DMS 273 treated with DMSO at 0.1 percent for 48 hours (cell line): Measurements from ENCODE around the gene SMTNL2.

Experiments
- DNase-seq: peaks from one replicate; lab custom pipeline; 2025; lab: John Stamatoyannopoulos, UW

Gene SMTNL2

GRCh38 chr17:4545217-4545951 lies 38.9 kb upstream of the SMTNL2 start:
- no peak for DNase-seq

DNA sequence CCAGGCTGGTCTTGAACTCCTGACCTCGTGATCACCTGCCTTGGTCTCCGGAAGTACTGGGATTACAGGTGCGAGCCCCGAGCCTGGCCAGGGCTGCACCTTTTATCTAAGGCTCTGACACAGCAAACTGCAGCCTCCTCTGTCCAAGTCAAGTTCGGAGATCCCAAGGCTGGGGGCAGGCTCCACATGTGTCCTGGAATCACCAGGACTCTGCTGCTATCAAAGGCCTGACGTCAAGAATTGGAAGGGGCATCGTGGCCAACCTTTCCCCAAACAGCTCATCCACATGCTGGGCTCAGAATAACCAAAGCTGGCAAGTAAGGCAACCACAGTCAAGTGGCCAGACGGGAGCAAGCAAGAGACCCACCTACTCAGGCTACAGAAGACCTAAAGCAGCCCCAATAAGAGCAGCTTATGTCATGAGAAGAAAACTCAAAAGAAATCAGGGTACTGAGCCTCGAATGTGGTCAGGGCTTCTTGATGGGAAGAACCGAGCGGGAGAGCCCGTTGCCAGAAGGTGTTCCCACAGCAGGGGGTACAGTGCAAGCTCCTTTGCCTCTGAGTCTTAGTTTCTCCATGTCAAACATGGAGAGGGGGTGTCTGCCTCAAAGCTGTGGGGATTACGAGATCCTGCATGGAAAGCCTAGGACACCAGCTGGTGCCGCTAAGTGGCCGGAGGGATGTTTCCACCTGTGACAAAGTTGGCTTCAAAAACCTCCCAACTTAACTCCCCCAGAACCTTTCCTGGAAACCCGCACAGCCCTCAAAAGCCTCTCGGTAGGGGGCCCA lies 37.0 kb upstream of the SMTNL2 start:
- no peak for DNase-seq

DNA sequence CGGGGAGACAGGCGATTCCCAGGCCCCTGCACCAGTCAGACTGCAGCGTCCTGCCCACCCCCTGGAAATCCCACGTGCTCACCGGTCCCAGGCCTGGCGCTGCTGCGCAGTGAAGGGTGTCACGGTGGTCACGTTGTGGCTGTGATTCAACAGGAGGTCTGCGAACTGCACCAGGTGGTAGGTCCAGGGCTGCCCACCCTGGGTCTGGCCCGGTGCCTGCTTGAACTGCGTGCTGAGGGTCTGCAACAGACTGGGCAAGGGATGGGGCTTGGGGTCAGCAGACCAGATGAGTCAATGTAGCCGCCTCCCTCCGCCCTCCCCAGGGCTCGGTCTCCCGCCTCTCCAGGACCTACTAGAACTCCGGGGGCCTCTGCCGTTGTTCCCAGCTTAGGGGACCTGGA lies 36.3 kb upstream of the SMTNL2 start:
- DNase-seq = no peak

DNA sequence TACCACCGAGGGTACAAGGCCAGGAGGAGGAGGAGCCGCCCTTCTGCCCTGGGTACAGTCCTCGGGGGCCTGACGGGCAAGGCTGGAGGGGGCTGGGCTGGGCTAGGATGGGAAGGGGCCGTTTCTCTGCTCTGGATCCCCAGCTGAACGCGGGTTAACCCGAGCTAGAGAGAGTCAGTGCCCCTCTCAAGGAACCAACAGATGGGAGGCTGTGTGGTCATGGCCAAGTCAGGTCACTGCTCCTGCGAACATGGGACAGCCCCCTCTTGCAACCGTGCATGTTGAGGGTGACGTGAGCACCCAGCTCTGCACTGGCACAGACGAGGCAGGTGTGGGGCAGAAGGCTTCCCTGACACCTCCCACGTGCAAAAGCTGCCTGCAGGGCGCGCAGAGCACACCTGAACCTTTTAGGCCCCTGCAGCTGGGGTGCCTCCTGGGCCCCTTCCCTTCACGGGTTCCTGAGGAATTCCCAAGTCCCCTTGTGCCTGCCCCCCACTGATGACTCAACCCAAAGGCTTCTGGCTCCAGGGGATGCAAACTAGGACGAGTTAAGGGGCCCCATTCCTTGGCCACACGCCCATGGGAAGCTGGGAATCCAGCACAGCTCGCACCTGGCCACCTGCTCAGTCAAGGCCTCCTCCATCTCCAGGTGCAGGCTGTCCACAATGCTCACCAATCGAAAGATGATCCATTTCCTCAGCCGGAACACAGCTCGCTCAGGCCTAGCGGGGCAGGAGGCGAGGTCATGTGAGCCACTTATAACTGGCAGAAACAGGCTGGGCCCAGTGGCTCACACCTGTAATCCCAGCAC lies 35.4 kb upstream of the SMTNL2 start:
- no peak for DNase-seq

DNA sequence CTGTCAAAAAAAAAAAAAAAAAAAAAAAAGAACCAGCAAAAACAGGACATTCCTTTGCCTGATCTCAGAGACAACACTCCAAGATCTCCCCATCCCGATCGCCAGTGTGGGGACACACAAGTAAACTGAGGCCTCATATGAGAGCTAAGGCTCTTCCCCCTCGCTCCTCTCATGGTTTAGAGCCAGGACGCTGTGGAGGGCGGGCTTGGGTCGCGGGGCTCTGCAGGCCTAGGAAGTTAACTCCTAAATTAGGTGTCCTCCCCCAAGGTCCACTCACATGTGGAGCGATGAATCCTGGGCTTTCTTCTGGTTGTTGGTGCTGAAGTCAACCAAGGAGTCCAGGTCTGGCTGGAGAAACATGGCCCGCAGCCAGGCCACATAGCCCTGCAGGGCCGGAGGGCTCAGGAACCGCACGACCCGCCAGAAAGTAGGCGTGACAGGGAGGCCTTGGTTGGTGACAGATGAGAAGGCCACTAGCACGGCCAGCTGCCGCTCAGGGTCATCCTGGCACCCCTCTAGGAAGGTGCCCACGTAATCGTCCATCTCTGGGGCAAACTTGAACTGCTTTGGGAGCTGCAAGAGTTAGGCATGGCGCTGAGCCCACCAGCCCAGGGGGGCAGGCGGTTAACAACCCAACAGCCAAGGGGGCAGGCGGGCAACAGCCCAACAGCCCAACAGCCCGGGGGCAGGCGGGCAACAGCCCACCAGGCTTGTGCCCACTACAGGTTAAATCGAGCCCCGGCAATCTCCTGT lies 34.4 kb upstream of the SMTNL2 start:
- no peak for DNase-seq

DNA sequence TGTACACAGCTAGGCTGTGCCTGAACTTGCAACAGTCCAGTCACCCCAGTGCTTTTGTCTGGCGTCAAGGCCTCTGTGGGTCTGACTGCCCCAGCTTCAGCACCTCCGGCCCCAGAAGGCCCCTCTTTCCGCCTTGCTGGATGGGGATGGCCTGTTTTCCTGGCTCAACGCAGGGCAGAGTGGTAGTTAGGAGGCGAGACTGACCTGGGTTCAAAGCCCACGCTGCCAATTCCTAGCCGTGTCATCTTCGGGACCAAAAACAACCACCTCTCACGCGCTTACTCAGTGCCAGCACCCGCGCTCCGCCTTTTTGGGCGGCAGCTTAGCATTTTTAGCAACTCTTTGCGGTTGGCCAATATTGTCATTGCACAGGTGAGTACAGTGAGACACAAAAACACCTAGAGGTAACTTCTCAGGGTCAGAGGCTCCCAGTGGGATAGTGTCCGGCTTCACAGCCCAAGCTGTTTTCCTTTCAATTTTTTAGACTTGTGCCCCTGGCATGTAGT lies 33.7 kb upstream of the SMTNL2 start:
- no peak for DNase-seq

DNA sequence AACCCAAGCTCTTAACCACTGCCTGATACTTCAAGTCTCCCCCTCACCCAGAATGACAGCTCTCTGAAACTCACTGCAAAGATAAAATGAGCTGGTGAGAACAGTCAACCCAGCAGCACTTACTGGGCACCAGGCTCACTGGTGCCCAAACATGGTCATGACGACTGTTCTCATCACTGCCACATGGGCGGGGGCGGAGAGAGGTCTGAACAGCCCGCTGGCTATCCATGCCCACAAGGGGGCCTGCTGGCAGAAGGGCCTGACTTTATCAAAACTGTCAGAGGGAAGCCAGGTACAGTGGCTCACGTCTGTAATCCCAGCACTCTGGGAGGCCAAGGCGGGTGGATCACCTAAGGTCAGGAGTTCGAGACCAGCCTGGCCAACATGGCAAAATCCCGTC lies 33.2 kb upstream of the SMTNL2 start:
- no peak for DNase-seq

DNA sequence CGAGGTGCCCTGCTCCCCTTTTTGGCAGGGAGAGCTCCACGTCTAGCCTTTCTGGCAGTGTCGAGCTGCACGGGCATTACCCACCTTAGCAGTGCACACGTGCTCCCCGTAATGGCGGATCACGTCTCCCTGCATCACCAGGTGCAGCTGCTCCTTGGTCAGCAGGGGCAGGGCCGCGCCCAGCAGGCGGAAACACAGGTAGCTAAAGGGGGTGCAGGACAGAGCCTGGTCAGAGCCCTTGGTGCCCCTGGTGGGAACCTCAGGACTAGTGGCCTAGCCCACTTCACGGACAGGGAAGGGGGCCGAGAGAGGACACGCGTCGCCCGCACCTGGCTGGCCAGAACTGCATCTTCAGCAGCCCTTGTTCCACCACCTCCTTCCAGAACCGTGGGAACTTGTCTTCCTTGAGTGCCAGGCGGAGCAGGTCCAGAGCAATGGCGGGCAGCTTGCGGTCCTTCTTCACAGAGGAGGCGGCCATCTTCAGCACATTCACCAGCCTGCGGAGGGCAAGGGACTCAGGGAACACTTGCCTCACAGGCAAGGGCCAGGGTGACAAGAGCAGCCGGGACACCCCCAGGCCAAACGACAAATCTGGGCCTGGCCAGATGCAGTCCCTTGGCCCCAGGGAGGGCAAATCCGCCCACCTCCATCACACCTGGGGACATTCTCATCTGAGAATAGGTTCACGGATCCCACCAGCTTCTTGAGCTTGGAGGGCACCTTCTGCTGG lies 32.4 kb upstream of the SMTNL2 start:
- no peak for DNase-seq

DNA sequence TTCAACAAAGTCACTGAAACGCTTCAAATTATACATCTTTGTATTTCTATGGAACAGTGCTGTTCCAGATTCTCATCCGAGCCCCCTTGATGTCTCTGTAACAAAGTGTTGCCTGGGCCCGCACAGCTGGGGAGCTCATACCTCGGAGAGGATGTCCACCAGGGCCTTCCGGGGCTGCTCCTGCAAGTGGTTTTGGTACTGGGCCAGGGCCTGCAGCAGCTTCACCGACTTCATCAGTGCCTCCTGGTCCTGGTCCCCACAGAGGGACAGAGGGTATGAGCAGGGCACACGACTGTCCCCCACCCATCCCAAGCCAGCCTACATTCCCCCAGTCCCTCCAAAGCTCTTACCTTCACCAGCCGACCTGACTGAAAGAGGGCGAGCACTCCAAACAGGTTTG lies 30.7 kb upstream of the SMTNL2 start:
- DNase-seq = no peak

DNA sequence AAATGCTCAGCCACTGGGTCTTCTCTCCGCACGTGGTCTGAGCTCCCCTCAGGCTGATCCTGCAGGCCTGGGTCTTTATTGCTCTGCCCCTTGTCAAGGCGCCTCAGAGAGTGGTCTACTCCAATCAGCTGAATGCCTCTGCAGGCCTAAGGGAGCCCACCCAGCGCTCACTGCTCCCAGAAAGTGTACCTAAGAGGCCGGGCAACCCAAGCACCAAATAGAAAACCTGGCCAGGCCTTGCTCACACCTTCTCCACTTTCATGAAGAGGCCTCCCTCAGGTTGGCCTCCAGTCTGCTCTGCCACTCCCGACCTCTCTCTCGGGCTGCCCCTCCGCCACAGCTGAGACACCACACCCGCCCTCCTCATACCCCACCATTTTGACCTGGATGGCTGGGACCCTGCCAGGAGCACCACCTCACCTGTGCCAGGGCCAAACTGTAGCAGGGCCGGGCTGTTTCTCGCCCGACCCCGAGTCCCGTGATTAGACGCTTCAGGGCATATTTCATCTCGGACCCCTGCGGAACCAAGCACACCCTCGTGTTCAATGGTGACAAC lies 29.8 kb upstream of the SMTNL2 start:
- no peak for DNase-seq

GRCh38 chr17:4554997-4555799 lies 29.1 kb upstream of the SMTNL2 start, which contains the start of gene MYBBP1A:
TSS of gene MYBBP1A (minus strand) at chr17:4555384. CDS start at chr17:4555324, 60 bp downstream.
- DNase-seq = peak; percentile 75

DNA sequence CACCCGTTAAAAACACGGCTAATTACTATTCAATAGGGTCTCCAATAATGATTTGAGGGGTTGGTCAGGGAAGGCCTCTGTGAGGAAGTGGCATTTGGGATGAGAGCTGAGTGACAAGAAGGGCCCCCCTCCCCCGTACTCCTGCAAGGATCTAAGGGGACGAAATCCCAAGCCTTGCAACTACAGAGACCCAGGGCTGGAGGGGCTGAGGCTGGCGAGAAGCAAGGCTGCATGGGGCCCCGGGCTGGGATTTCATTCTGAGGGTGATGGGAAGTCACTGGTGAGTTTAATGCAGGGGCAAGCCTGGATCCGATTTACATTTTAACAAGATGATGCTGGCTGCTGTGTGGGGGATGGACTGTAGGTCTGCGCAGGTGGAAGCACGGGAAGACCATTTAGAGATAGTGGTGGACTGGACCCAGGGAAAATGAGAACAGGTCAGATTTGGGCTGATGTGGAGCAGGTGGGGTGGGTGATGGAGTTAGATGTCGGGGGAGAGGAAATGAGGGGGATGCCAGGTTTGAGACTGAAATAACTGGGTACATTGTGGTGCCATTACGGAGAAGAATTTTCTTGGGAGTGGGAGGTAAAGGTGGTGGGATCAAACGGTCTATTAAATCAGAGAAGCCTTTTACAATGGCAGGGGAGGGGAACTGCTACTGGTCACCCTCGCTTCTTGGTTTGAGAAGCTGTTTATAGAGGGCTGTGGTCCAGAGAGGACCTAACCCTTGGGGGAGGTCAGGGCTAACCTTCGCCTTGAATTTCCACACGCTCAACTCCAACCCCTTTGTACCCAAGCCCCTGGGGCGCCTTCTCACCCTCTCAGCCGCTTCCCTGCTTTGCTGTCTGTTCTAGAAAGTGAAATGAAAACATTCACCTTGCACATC lies 28.2 kb upstream of the SMTNL2 start:
- no peak for DNase-seq

DNA sequence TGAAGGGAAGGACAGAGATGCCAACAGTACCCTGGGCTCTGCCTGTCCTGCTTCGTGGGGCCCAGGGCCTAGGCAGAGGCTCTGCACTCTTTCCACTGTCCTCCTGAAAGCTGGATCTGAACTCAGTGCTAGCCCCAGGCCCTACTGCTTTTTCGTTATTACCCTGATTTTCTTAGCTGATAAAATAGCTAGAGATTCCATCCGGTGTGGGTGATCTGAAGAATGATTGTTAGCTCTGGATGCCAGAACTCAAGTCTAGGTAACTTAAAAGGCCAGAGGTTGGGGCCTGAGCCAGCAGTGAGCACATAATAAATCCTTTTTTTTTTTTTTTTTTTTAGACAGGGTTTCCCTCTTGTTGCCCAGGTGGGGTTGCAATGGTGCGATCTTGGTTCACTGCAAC lies 27.3 kb upstream of the SMTNL2 start:
- no peak for DNase-seq

GRCh38 chr17:4557626-4558346 lies 26.5 kb upstream of the SMTNL2 start:
- no peak for DNase-seq

GRCh38 chr17:4558347-4558971 lies 25.9 kb upstream of the SMTNL2 start:
- DNase-seq = no peak

GRCh38 chr17:4559139-4559791 lies 25.1 kb upstream of the SMTNL2 start:
- DNase-seq = no peak

DNA sequence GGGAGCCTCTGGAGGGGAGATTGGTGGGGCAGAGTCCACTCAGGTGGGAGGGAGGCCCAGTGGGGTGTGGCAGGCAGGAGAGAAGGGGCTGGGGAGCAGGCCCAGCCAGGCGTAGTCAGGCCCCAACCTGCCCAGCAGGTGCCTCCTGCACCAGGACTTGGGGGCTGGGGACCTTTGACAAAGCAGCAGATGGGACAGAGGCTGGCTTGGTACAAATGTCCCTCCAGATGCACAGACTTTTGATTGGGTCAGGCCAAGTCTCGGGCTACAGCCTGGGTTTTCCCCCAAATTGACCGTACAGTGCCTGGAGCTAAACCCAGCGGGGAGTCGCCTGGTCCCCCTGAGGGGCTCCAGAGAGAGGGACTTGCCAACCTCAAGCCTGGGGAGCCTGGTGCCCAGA lies 24.4 kb upstream of the SMTNL2 start:
- DNase-seq = no peak
